Activated T-helper 1 cell treated with anti-CD3 and anti-CD28 coated beads, Interleukin-12 subunit alpha, Interleukin-12 subunit beta, Interleukin-2, Interleukin-4 antibody, amounts not matched to agents 30 ng/mL and 10 ng/mL and 1 ng/mL, durations not matched to agents 14 hours and 24 hours and 36 hours (primary cell): ENCODE measurements around the gene PLXDC2. TPM values are rescaled to one million over a fixed set of nuclear protein-coding genes. Genes with fewer than 3 reads are reported as not detected.
"Not testable (repeated sequence)": the region's sequence is repeated elsewhere in the genome, so short reads cannot be mapped to it uniquely, and the experiment has no call there.

Source experiments
- DNase-seq: peaks from one replicate; pipeline ENCODE4 v3.0.0; 2021; ENCODE audit warnings: low spot score
- H3K27ac Mint-ChIP-seq: one replicate; pipeline ENCODE4 v1.8.0; 2021; ENCODE audit warnings: mild to moderate bottlenecking, mixed read lengths
- H3K27me3 Mint-ChIP-seq: one replicate; pipeline ENCODE4 v1.8.0; 2022; ENCODE audit warnings: mild to moderate bottlenecking, moderate library complexity, mixed read lengths; ENCODE audit not compliant: insufficient read depth
- H3K36me3 Mint-ChIP-seq: one replicate; pipeline ENCODE4 v1.8.0; 2021; ENCODE audit warnings: low read depth, mixed read lengths
- H3K4me1 Mint-ChIP-seq: one replicate; pipeline ENCODE4 v1.8.0; 2021; ENCODE audit warnings: low read depth, mixed read lengths
- H3K4me3 Mint-ChIP-seq: one replicate; pipeline ENCODE4 v1.8.0; 2021; ENCODE audit warnings: mild to moderate bottlenecking, moderate library complexity, mixed read lengths
- H3K9me3 Mint-ChIP-seq: one replicate; pipeline ENCODE4 v1.8.0; 2021; ENCODE audit warnings: mixed read lengths
- intact Hi-C: fragments of 100-400 bp; cut with micrococcal nuclease; formaldehyde crosslinking; loops from one replicate; pipeline ENCODE4 v1.15.1; 2024
- total RNA-seq: library from RNA; stranded (reverse); gene quantifications from 2 replicates; pipeline ENCODE4 v1.2.3, GENCODE V29; 2022

The PLXDC2 gene
- total RNA-seq, 1 donor from 2014 or later = not detected

- H3K27ac Mint-ChIP-seq, intact Hi-C loops, H3K4me3 Mint-ChIP-seq: not testable (repeated sequence)
These were observed 228.9 kb downstream of the PLXDC2 start for GRCh38 chr10:20045100-20045499.

GRCh38 chr10:20048161-20048560 lies 231.9 kb downstream of the PLXDC2 start:
- Mint-ChIP-seq H3K4me3 (no peak overlapping the region), H3K36me3 (no peaks in the 10 kb centered on the region), H3K4me1 (no peaks in the 10 kb centered on the region), H3K9me3 (peaks cover 9% of the 10 kb centered on the region), H3K27me3 (no peaks in the 10 kb centered on the region), H3K27ac (no peak overlapping the region)
- DNase-seq = no peak
- intact Hi-C loops = no loop called here

More at GRCh38 chr10:20045100-20045499, 228.9 kb downstream of the PLXDC2 start:
- peaks cover 14% of the 10 kb centered on the region for H3K9me3 Mint-ChIP-seq
- H3K36me3 Mint-ChIP-seq, DNase-seq, H3K4me1 Mint-ChIP-seq, H3K27me3 Mint-ChIP-seq: not testable (repeated sequence)

- intact Hi-C loops = no loop called here
- Mint-ChIP-seq H3K4me1 (no peaks in the 10 kb centered on the region), H3K4me3 (no peak overlapping the region)
These were observed 241.9 kb downstream of the PLXDC2 start for GRCh38 chr10:20058135-20058534.

GRCh38 chr10:20059084-20059835 lies 243.0 kb downstream of the PLXDC2 start:
- no peaks in the 10 kb centered on the region for H3K9me3 Mint-ChIP-seq
- DNase-seq = no peak
- H3K27ac Mint-ChIP-seq = no peak overlapping the region
- no peak overlapping the region for H3K4me3 Mint-ChIP-seq
- no peaks in the 10 kb centered on the region for H3K4me1 Mint-ChIP-seq
- no peaks in the 10 kb centered on the region for H3K36me3 Mint-ChIP-seq
- intact Hi-C loops = no loop called here
- no peaks in the 10 kb centered on the region for H3K27me3 Mint-ChIP-seq

More at GRCh38 chr10:20058135-20058534, 241.9 kb downstream of the PLXDC2 start:
- Mint-ChIP-seq H3K36me3 (no peaks in the 10 kb centered on the region), H3K27me3 (no peaks in the 10 kb centered on the region), H3K27ac (no peak overlapping the region), H3K9me3 (no peaks in the 10 kb centered on the region)
- no peak for DNase-seq

GRCh38 chr10:20065814-20066213 lies 249.6 kb downstream of the PLXDC2 start:
- Mint-ChIP-seq H3K4me1 (no peaks in the 10 kb centered on the region), H3K36me3 (no peaks in the 10 kb centered on the region), H3K27ac (no peak overlapping the region), H3K9me3 (peaks cover 3% of the 10 kb centered on the region), H3K4me3 (no peak overlapping the region), H3K27me3 (no peaks in the 10 kb centered on the region)
- no peak for DNase-seq
- intact Hi-C loops = no loop called here

- Mint-ChIP-seq H3K36me3 (no peaks in the 10 kb centered on the region), H3K4me3 (no peak overlapping the region), H3K4me1 (no peaks in the 10 kb centered on the region), H3K27ac (no peak overlapping the region), H3K27me3 (no peaks in the 10 kb centered on the region), H3K9me3 (peaks cover 16% of the 10 kb centered on the region)
- intact Hi-C loops = no loop called here
- no peak for DNase-seq
These were observed 256.9 kb downstream of the PLXDC2 start for GRCh38 chr10:20073167-20073566.

GRCh38 chr10:20075713-20076112 lies 259.5 kb downstream of the PLXDC2 start:
- H3K36me3 Mint-ChIP-seq = no peaks in the 10 kb centered on the region
- no peak overlapping the region for H3K27ac Mint-ChIP-seq
- no peaks in the 10 kb centered on the region for H3K27me3 Mint-ChIP-seq
- DNase-seq = no peak
- no peak overlapping the region for H3K4me3 Mint-ChIP-seq
- intact Hi-C loops = no loop called here
- no peaks in the 10 kb centered on the region for H3K4me1 Mint-ChIP-seq
- peaks cover 19% of the 10 kb centered on the region for H3K9me3 Mint-ChIP-seq

GRCh38 chr10:20084451-20084850 lies 268.2 kb downstream of the PLXDC2 start:
- no peaks in the 10 kb centered on the region for H3K27me3 Mint-ChIP-seq
- no peak for DNase-seq
- no peak overlapping the region for H3K27ac Mint-ChIP-seq
- H3K4me1 Mint-ChIP-seq = no peaks in the 10 kb centered on the region
- no peaks in the 10 kb centered on the region for H3K36me3 Mint-ChIP-seq
- intact Hi-C loops = no loop called here
- peaks cover 3% of the 10 kb centered on the region for H3K9me3 Mint-ChIP-seq
- no peak overlapping the region for H3K4me3 Mint-ChIP-seq

- Mint-ChIP-seq H3K4me1 (no peaks in the 10 kb centered on the region), H3K36me3 (no peaks in the 10 kb centered on the region), H3K27ac (no peak overlapping the region), H3K27me3 (no peaks in the 10 kb centered on the region), H3K4me3 (no peak overlapping the region), H3K9me3 (peaks cover 3% of the 10 kb centered on the region)
- intact Hi-C loops = no loop called here
- no peak for DNase-seq
These were observed 268.9 kb downstream of the PLXDC2 start for GRCh38 chr10:20085115-20085514.

GRCh38 chr10:20087353-20087752 lies 271.1 kb downstream of the PLXDC2 start:
- no peak overlapping the region for H3K27ac Mint-ChIP-seq
- H3K4me3 Mint-ChIP-seq = no peak overlapping the region
- H3K4me1 Mint-ChIP-seq = no peaks in the 10 kb centered on the region
- no peak for DNase-seq
- H3K9me3 Mint-ChIP-seq = peaks cover 3% of the 10 kb centered on the region
- H3K36me3 Mint-ChIP-seq = no peaks in the 10 kb centered on the region
- no peaks in the 10 kb centered on the region for H3K27me3 Mint-ChIP-seq
- intact Hi-C loops = no loop called here

- intact Hi-C loops = no loop called here
- peaks cover 3% of the 10 kb centered on the region for H3K9me3 Mint-ChIP-seq
- no peaks in the 10 kb centered on the region for H3K27me3 Mint-ChIP-seq
- no peak overlapping the region for H3K27ac Mint-ChIP-seq
- no peak for DNase-seq
- H3K36me3 Mint-ChIP-seq = no peaks in the 10 kb centered on the region
- H3K4me1 Mint-ChIP-seq = no peaks in the 10 kb centered on the region
- no peak overlapping the region for H3K4me3 Mint-ChIP-seq
These were observed 271.9 kb downstream of the PLXDC2 start for GRCh38 chr10:20088061-20088701.

GRCh38 chr10:20089879-20090278 lies 273.6 kb downstream of the PLXDC2 start:
- no peaks in the 10 kb centered on the region for H3K27me3 Mint-ChIP-seq
- H3K27ac Mint-ChIP-seq = no peak overlapping the region
- intact Hi-C loops = no loop called here
- no peak overlapping the region for H3K4me3 Mint-ChIP-seq
- H3K9me3 Mint-ChIP-seq = peaks cover 3% of the 10 kb centered on the region
- DNase-seq = no peak
- H3K36me3 Mint-ChIP-seq = no peaks in the 10 kb centered on the region
- H3K4me1 Mint-ChIP-seq = no peaks in the 10 kb centered on the region

- Mint-ChIP-seq H3K4me1 (no peaks in the 10 kb centered on the region), H3K27me3 (no peaks in the 10 kb centered on the region), H3K36me3 (no peaks in the 10 kb centered on the region), H3K4me3 (no peak overlapping the region), H3K9me3 (peaks cover 9% of the 10 kb centered on the region), H3K27ac (no peak overlapping the region)
- no peak for DNase-seq
- intact Hi-C loops = no loop called here
These were observed 274.6 kb downstream of the PLXDC2 start for GRCh38 chr10:20090831-20091230.
